Choroid plexus epithelial cell (primary cell): ENCODE data around the gene PACSIN2.

Source experiments
- DNase-seq: peaks from one replicate; pipeline ENCODE4 v3.0.0-alpha.2; 2010; ENCODE audit warnings: low read depth
- H3K4me3 ChIP-seq: 2 replicates; pipeline ENCODE4 v1.5.1; 2011; ENCODE audit warnings: low read depth, mild to moderate bottlenecking, control low read depth, low read length, moderate library complexity
- CTCF ChIP-seq: conservative IDR thresholded peaks from 2 replicates; pipeline ENCODE4 v1.5.1; 2011; ENCODE audit warnings: low read depth, mild to moderate bottlenecking, control low read depth, inconsistent platforms, low read length, moderate library complexity

Gene PACSIN2

GRCh38 chr22:42855211-42855610, 159.7 kb downstream of the PACSIN2 start:
- H3K4me3 ChIP-seq = peak overlapping the region; percentile 89
- DNase-seq = peak; percentile 27
- no peak for TF ChIP-seq CTCF

GRCh38 chr22:42848941-42849550, 165.9 kb downstream of the PACSIN2 start:
- H3K4me3 ChIP-seq = no peak overlapping the region
- no peak for DNase-seq
- TF ChIP-seq CTCF = no peak

DNA sequence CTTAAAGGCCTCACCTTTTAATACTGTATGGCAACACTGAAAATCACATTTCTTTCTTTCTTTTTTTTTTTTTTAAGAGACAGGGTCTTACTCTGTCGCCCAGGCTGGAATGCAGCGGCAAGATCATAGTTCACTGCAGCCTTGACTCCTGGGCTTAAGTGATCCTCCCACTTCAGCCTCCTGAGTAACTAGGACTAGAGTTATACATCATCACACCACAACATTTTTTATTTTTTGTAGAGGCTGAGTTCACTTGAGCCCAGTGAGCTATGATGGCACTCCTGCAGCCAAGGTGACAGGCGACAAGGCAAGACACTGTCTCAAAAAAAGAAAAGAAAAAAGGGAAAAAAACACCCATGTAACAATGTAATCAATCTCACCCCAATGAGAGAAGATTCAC, 167.8 kb downstream of the PACSIN2 start:
- TF ChIP-seq CTCF = no peak
- no peak overlapping the region for H3K4me3 ChIP-seq
- no peak for DNase-seq

- no peak for DNase-seq
- no peak for TF ChIP-seq CTCF
- H3K4me3 ChIP-seq = no peak overlapping the region
Observed at GRCh38 chr22:42844756-42845155, 170.2 kb downstream of the PACSIN2 start.

GRCh38 chr22:42842658-42843370, 172.1 kb downstream of the PACSIN2 start:
- no peak overlapping the region for H3K4me3 ChIP-seq
- DNase-seq = peak; percentile 42
- TF ChIP-seq CTCF = no peak

DNA sequence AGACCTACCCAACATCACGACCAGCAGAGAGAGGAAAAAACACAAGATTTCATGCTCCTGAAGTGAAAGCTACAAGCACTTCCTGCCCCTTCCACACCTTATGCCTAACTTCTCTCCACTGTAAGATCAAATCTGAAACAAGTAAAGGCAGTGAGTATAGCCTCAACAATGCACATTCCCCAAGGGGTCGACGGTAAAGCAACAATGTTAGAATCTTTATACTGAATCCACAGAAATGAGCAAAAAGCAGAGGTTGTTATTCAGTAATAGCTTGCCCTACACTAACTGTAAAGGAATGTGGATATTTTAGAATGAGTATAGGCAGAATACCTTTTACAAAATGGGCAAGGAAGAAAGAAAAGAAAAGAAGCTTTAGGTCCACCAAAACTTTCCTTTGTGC, 173.5 kb downstream of the PACSIN2 start:
- no peak for TF ChIP-seq CTCF
- DNase-seq = peak; percentile 62
- H3K4me3 ChIP-seq = no peak overlapping the region

DNA sequence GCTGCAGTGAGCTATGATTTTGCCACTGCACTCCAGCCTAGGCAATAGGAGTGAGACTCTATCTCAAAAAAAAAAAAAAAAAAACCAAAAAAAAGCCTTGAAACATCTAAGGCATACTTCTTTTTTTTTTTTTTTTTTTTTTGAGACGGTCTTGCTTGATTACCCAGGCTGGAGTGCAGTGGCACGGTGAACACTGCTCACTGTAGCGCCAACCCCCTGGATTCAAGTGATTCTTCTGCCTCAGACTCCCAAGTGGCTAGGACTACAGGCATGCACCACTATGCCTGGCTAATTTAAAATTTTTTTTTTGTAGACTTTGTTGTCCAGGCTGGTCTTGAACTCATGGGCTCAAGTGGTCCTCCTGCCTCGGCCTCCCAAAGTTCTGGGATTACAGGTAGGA, 177.4 kb downstream of the PACSIN2 start:
- no peak for DNase-seq
- H3K4me3 ChIP-seq = no peak overlapping the region
- TF ChIP-seq CTCF = no peak
